WTC11 (cell line): ENCODE measurements around the gene SPHK2. TPM values are rescaled to one million over a fixed set of nuclear protein-coding genes. Genes with fewer than 3 reads are reported as not detected.

Experiments used
- ATAC-seq: fragments of 200-7000 bp; cut with Tn5 transposase; 2 replicates; pipeline ENCODE4 v1.10.0; 2021; ENCODE audit warnings: mild to moderate bottlenecking, moderate library complexity
- CTCF ChIA-PET: fragments of 300-600 bp; sonication (Branson Sonifier 250); formaldehyde crosslinking; loops from one replicate; lab custom pipeline; 2021; ENCODE audit warnings: antibody characterized with exemption; lab: Charles Lee
- POLR2A ChIA-PET: fragments of 350-600 bp; sonication (Branson Sonifier 250); formaldehyde crosslinking; loops from one replicate; lab custom pipeline; 2021; ENCODE audit warnings: antibody characterized with exemption; lab: Charles Lee
- DNase-seq: peaks from one replicate; pipeline ENCODE4 v3.0.0; 2021; ENCODE audit warnings: low spot score
- H3K27ac Mint-ChIP-seq: 2 replicates; pipeline ENCODE4 v1.8.0; 2021; ENCODE audit warnings: mixed read lengths
- H3K27me3 Mint-ChIP-seq: 2 replicates; pipeline ENCODE4 v1.8.0; 2021; ENCODE audit warnings: low read depth, mild to moderate bottlenecking, moderate library complexity, mixed read lengths
- H3K36me3 Mint-ChIP-seq: 2 replicates; pipeline ENCODE4 v1.8.0; 2021; ENCODE audit warnings: mixed read lengths
- H3K4me1 Mint-ChIP-seq: 2 replicates; pipeline ENCODE4 v1.8.0; 2022; ENCODE audit warnings: mixed read lengths
- H3K4me3 Mint-ChIP-seq: 2 replicates; pipeline ENCODE4 v1.8.0; 2021; ENCODE audit warnings: mild to moderate bottlenecking, moderate library complexity, mixed read lengths
- H3K9me3 Mint-ChIP-seq: 2 replicates; pipeline ENCODE4 v1.8.0; 2021; ENCODE audit warnings: mixed read lengths
- ATF1 ChIP-seq: sonication (generic); formaldehyde crosslinking; IDR thresholded peaks from 2 replicates; pipeline ENCODE4 v1.8.1; 2023; ENCODE audit warnings: mild to moderate bottlenecking, moderate library complexity, missing genetic modification reagents
- CREB1 ChIP-seq: sonication (generic); formaldehyde crosslinking; IDR thresholded peaks from 2 replicates; pipeline ENCODE4 v1.8.0; 2023; ENCODE audit warnings: mild to moderate bottlenecking, missing genetic modification reagents
- ETV6 ChIP-seq: sonication (generic); formaldehyde crosslinking; IDR thresholded peaks from 2 replicates; pipeline ENCODE4 v1.8.1; 2022; ENCODE audit warnings: mild to moderate bottlenecking, missing genetic modification reagents
- FOXJ3 ChIP-seq: sonication (generic); formaldehyde crosslinking; IDR thresholded peaks from 2 replicates; pipeline ENCODE4 v1.9.0; 2021; ENCODE audit warnings: missing genetic modification reagents, mild to moderate bottlenecking, borderline replicate concordance
- JAZF1 ChIP-seq: fragments of 250-450 bp; sonication (Bioruptor Pico); IDR thresholded peaks from 2 replicates; pipeline ENCODE4 v1.9.0; 2021; ENCODE audit warnings: moderate library complexity, mild to moderate bottlenecking, inconsistent platforms
- NFE2L1 ChIP-seq: sonication (generic); formaldehyde crosslinking; IDR thresholded peaks from 2 replicates; pipeline ENCODE4 v1.8.1; 2023; ENCODE audit warnings: missing genetic modification reagents
- RORB ChIP-seq: fragments of 250-450 bp; sonication (Bioruptor Pico); IDR thresholded peaks from 2 replicates; pipeline ENCODE4 v1.9.0; 2021; ENCODE audit warnings: mild to moderate bottlenecking
- ZNF121 ChIP-seq: sonication (generic); formaldehyde crosslinking; IDR thresholded peaks from 2 replicates; pipeline ENCODE4 v1.8.0; 2023; ENCODE audit warnings: missing genetic modification reagents
- ZNF138 ChIP-seq: sonication (generic); formaldehyde crosslinking; conservative IDR thresholded peaks from 2 replicates; pipeline ENCODE4 v1.8.1; 2022; ENCODE audit warnings: mild to moderate bottlenecking, moderate library complexity, missing genetic modification reagents
- ZNF232 ChIP-seq: sonication (generic); formaldehyde crosslinking; IDR thresholded peaks from 2 replicates; pipeline ENCODE4 v1.8.0; 2022; ENCODE audit warnings: mild to moderate bottlenecking, missing genetic modification reagents
- total RNA-seq: library from RNA; stranded (reverse); gene quantifications from 3 replicates; pipeline ENCODE4 v1.2.3, GENCODE V29; 2021
- TF ChIP-seq, protein P1 (sequence below): sonication (generic); formaldehyde crosslinking; IDR thresholded peaks from 2 replicates; pipeline ENCODE4 v1.8.0; 2022; ENCODE audit warnings: mild to moderate bottlenecking, missing genetic modification reagents
- TF ChIP-seq, protein P2 (sequence below): fragments of 250-450 bp; sonication (Bioruptor Pico); IDR thresholded peaks from 2 replicates; pipeline ENCODE4 v2.1.2; 2022; ENCODE audit warnings: mild to moderate bottlenecking, moderate library complexity
- TF ChIP-seq, protein P3 (sequence below): sonication (generic); formaldehyde crosslinking; IDR thresholded peaks from 2 replicates; pipeline ENCODE4 v1.8.1; 2023; ENCODE audit warnings: mild to moderate bottlenecking, moderate library complexity, missing genetic modification reagents
- TF ChIP-seq, protein P4 (sequence below): fragments of 200-600 bp; IDR thresholded peaks from 2 replicates; pipeline ENCODE4 v1.8.0; 2022; ENCODE audit warnings: antibody characterized with exemption
- TF ChIP-seq, protein P5 (sequence below): sonication (generic); formaldehyde crosslinking; IDR thresholded peaks from 2 replicates; pipeline ENCODE4 v1.8.1; 2022; ENCODE audit warnings: low read depth, missing genetic modification reagents, borderline replicate concordance
- TF ChIP-seq, protein P6 (sequence below): sonication (generic); formaldehyde crosslinking; IDR thresholded peaks from 2 replicates; pipeline ENCODE4 v1.8.0; 2022; ENCODE audit warnings: mild to moderate bottlenecking, missing genetic modification reagents
- TF ChIP-seq, protein P7 (sequence below): sonication (generic); formaldehyde crosslinking; IDR thresholded peaks from 2 replicates; pipeline ENCODE4 v1.8.0; 2023; ENCODE audit warnings: mild to moderate bottlenecking, missing genetic modification reagents
- TF ChIP-seq, protein P8 (sequence below): sonication (generic); formaldehyde crosslinking; IDR thresholded peaks from 2 replicates; pipeline ENCODE4 v1.8.0; 2022; ENCODE audit warnings: missing genetic modification reagents

SPHK2 gene
- total RNA-seq, 1 experiment from 2014 or later, result 64.6 TPM

DNA sequence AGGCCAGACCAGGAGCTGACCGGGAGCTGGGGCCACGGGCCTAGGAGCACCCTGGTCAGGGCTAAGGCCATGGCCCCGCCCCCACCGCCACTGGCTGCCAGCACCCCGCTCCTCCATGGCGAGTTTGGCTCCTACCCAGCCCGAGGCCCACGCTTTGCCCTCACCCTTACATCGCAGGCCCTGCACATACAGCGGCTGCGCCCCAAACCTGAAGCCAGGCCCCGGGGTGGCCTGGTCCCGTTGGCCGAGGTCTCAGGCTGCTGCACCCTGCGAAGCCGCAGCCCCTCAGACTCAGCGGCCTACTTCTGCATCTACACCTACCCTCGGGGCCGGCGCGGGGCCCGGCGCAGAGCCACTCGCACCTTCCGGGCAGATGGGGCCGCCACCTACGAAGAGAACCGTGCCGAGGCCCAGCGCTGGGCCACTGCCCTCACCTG lies 6.6 kb downstream of the SPHK2 start (continued):
- no peak for TF ChIP-seq ZNF232
- TF ChIP-seq, all 79 proteins: peak for 0

DNA sequence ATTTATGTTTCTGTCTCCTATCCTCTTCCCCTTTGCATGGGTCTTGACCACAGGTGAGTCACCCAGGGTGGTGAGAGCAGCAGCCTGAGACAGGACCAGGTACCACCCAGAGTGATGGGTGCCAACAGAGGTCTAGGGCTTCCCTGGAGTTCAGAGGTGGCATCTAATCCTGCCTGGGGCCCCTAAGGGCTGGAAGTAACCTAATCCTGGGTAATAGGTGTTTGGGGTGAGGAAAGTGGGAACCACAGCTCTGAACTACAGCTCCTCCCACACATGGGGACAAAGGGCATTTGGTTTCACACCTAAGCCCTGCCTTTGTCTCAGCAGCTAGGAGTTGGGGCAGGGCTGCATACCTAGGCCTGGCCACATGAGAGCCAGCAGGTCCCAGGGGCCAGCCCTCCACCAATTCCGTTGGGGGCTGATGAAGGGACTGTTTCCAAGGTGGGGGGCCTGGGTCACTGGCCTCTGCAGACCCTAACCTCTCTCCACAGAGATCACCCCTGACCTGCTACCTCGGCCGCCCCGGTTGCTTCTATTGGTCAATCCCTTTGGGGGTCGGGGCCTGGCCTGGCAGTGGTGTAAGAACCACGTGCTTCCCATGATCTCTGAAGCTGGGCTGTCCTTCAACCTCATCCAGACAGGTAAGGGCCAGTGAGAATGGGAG lies 8.0 kb downstream of the SPHK2 start:
- ATAC-seq, result no peak
- Mint-ChIP-seq H3K27ac (peak overlapping the region; percentile 68), H3K27me3 (no peaks in the 10 kb centered on the region; the same call in 1 of the 2 replicates), H3K36me3 (0 out of 2 replicates have a peak, but pooled peaks cover 1% of the 10 kb centered on the region), H3K4me1 (peaks cover 28% of the 10 kb centered on the region), H3K4me3 (no peak overlapping the region), H3K9me3 (no peaks in the 10 kb centered on the region)
- no peak for DNase-seq
- ChIA-PET POLR2A (interaction anchor here (0.7 to 1.3 kb wide), 4 partner anchors 8 to 12 kb away, joined by 3 read pairs; partner anchors contain the start of genes FAM83E, RPL18 and SPHK2), CTCF (interaction anchor here (0.7 to 0.8 kb wide), 2 partner anchors 38 to 294 kb away, joined by 3 read pairs; no protein-coding TSS in a partner anchor)
- TF ChIP-seq, protein P1, sequence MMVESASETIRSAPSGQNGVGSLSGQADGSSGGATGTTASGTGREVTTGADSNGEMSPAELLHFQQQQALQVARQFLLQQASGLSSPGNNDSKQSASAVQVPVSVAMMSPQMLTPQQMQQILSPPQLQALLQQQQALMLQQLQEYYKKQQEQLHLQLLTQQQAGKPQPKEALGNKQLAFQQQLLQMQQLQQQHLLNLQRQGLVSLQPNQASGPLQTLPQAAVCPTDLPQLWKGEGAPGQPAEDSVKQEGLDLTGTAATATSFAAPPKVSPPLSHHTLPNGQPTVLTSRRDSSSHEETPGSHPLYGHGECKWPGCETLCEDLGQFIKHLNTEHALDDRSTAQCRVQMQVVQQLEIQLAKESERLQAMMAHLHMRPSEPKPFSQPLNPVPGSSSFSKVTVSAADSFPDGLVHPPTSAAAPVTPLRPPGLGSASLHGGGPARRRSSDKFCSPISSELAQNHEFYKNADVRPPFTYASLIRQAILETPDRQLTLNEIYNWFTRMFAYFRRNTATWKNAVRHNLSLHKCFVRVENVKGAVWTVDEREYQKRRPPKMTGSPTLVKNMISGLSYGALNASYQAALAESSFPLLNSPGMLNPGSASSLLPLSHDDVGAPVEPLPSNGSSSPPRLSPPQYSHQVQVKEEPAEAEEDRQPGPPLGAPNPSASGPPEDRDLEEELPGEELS (CRISPR knock-in tag), result no peak
- no peak for TF ChIP-seq RORB (CRISPR knock-in tag)
- TF ChIP-seq, protein P2, sequence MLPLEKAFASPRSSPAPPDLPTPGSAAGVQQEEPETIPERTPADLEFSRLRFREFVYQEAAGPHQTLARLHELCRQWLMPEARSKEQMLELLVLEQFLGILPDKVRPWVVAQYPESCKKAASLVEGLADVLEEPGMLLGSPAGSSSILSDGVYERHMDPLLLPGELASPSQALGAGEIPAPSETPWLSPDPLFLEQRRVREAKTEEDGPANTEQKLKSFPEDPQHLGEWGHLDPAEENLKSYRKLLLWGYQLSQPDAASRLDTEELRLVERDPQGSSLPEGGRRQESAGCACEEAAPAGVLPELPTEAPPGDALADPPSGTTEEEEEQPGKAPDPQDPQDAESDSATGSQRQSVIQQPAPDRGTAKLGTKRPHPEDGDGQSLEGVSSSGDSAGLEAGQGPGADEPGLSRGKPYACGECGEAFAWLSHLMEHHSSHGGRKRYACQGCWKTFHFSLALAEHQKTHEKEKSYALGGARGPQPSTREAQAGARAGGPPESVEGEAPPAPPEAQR, result no peak
- no peak for TF ChIP-seq CREB1 (CRISPR knock-in tag)
- TF ChIP-seq NFE2L1 (CRISPR knock-in tag), result no peak
- TF ChIP-seq FOXJ3, result no peak
- TF ChIP-seq JAZF1 (CRISPR knock-in tag), result no peak
- TF ChIP-seq, protein P3, sequence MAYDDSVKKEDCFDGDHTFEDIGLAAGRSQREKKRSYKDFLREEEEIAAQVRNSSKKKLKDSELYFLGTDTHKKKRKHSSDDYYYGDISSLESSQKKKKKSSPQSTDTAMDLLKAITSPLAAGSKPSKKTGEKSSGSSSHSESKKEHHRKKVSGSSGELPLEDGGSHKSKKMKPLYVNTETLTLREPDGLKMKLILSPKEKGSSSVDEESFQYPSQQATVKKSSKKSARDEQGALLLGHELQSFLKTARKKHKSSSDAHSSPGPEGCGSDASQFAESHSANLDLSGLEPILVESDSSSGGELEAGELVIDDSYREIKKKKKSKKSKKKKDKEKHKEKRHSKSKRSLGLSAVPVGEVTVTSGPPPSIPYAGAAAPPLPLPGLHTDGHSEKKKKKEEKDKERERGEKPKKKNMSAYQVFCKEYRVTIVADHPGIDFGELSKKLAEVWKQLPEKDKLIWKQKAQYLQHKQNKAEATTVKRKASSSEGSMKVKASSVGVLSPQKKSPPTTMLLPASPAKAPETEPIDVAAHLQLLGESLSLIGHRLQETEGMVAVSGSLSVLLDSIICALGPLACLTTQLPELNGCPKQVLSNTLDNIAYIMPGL (CRISPR knock-in tag), result no peak
- no peak for TF ChIP-seq ETV6 (CRISPR knock-in tag)
- TF ChIP-seq, protein P4, sequence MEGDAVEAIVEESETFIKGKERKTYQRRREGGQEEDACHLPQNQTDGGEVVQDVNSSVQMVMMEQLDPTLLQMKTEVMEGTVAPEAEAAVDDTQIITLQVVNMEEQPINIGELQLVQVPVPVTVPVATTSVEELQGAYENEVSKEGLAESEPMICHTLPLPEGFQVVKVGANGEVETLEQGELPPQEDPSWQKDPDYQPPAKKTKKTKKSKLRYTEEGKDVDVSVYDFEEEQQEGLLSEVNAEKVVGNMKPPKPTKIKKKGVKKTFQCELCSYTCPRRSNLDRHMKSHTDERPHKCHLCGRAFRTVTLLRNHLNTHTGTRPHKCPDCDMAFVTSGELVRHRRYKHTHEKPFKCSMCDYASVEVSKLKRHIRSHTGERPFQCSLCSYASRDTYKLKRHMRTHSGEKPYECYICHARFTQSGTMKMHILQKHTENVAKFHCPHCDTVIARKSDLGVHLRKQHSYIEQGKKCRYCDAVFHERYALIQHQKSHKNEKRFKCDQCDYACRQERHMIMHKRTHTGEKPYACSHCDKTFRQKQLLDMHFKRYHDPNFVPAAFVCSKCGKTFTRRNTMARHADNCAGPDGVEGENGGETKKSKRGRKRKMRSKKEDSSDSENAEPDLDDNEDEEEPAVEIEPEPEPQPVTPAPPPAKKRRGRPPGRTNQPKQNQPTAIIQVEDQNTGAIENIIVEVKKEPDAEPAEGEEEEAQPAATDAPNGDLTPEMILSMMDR, result no peak
- TF ChIP-seq, protein P5, sequence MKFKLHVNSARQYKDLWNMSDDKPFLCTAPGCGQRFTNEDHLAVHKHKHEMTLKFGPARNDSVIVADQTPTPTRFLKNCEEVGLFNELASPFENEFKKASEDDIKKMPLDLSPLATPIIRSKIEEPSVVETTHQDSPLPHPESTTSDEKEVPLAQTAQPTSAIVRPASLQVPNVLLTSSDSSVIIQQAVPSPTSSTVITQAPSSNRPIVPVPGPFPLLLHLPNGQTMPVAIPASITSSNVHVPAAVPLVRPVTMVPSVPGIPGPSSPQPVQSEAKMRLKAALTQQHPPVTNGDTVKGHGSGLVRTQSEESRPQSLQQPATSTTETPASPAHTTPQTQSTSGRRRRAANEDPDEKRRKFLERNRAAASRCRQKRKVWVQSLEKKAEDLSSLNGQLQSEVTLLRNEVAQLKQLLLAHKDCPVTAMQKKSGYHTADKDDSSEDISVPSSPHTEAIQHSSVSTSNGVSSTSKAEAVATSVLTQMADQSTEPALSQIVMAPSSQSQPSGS (CRISPR knock-in tag), result no peak
- no peak for TF ChIP-seq ZNF121 (CRISPR knock-in tag)
- TF ChIP-seq, protein P6, sequence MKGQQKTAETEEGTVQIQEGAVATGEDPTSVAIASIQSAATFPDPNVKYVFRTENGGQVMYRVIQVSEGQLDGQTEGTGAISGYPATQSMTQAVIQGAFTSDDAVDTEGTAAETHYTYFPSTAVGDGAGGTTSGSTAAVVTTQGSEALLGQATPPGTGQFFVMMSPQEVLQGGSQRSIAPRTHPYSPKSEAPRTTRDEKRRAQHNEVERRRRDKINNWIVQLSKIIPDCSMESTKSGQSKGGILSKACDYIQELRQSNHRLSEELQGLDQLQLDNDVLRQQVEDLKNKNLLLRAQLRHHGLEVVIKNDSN (CRISPR knock-in tag), result no peak
- TF ChIP-seq, protein P7, sequence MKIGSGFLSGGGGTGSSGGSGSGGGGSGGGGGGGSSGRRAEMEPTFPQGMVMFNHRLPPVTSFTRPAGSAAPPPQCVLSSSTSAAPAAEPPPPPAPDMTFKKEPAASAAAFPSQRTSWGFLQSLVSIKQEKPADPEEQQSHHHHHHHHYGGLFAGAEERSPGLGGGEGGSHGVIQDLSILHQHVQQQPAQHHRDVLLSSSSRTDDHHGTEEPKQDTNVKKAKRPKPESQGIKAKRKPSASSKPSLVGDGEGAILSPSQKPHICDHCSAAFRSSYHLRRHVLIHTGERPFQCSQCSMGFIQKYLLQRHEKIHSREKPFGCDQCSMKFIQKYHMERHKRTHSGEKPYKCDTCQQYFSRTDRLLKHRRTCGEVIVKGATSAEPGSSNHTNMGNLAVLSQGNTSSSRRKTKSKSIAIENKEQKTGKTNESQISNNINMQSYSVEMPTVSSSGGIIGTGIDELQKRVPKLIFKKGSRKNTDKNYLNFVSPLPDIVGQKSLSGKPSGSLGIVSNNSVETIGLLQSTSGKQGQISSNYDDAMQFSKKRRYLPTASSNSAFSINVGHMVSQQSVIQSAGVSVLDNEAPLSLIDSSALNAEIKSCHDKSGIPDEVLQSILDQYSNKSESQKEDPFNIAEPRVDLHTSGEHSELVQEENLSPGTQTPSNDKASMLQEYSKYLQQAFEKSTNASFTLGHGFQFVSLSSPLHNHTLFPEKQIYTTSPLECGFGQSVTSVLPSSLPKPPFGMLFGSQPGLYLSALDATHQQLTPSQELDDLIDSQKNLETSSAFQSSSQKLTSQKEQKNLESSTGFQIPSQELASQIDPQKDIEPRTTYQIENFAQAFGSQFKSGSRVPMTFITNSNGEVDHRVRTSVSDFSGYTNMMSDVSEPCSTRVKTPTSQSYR (CRISPR knock-in tag), result no peak
- no peak for TF ChIP-seq ZNF138
- TF ChIP-seq, protein P8, sequence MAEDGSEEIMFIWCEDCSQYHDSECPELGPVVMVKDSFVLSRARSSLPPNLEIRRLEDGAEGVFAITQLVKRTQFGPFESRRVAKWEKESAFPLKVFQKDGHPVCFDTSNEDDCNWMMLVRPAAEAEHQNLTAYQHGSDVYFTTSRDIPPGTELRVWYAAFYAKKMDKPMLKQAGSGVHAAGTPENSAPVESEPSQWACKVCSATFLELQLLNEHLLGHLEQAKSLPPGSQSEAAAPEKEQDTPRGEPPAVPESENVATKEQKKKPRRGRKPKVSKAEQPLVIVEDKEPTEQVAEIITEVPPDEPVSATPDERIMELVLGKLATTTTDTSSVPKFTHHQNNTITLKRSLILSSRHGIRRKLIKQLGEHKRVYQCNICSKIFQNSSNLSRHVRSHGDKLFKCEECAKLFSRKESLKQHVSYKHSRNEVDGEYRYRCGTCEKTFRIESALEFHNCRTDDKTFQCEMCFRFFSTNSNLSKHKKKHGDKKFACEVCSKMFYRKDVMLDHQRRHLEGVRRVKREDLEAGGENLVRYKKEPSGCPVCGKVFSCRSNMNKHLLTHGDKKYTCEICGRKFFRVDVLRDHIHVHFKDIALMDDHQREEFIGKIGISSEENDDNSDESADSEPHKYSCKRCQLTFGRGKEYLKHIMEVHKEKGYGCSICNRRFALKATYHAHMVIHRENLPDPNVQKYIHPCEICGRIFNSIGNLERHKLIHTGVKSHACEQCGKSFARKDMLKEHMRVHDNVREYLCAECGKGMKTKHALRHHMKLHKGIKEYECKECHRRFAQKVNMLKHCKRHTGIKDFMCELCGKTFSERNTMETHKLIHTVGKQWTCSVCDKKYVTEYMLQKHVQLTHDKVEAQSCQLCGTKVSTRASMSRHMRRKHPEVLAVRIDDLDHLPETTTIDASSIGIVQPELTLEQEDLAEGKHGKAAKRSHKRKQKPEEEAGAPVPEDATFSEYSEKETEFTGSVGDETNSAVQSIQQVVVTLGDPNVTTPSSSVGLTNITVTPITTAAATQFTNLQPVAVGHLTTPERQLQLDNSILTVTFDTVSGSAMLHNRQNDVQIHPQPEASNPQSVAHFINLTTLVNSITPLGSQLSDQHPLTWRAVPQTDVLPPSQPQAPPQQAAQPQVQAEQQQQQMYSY (CRISPR knock-in tag), result no peak
- no peak for TF ChIP-seq ATF1 (CRISPR knock-in tag)
